Right renal cortex interstitium (tissue), 3 donors: Measurements from ENCODE around the gene PLEKHM1. TPM values are rescaled to one million over a fixed set of nuclear protein-coding genes. Genes with fewer than 3 reads are reported as not detected.
"Not testable (repeated sequence)": the region's sequence is repeated elsewhere in the genome, so short reads cannot be mapped to it uniquely, and the experiment has no call there.

Experiments used
- DNase-seq, 3 donors: peaks; one replicate each; pipeline ENCODE4 v3.0.0-alpha.2; 2013; ENCODE audit warnings: low read depth in 3 of 3, low spot score in 2 of 3
- polyA plus RNA-seq, 3 donors: library from polyadenylated mRNA; unstranded; fragments of 120-200 nt; gene quantifications; one replicate each; pipeline ENCODE4 v1.2.1, GENCODE V29; 2013; ENCODE audit not compliant: insufficient read length in 3 of 3

The PLEKHM1 gene
- polyA plus RNA-seq, 3 donors: 10.4 to 11.6 (median 11.5) TPM

DNA sequence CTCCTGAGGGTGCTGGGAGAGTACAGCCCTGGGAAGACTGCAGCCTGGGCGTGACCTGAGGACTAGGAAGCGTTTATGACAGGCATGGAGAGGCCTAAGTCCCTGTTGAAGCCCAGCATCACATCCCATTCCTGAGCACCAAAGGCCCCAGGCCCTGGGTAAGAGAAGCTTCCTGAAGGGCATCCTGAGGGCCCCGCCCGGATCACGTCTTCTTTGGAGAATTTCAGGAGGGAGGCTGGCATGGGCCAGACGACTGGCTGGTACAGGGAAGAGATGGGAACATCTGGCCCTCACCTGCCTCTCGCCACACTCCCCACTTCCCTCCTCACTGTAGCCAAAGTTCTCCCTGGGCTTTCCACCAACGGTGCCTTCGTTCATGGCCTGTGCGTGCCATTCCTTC is 46.2 kb downstream of the PLEKHM1 start:
- not testable (repeated sequence) for DNase-seq

- DNase-seq: not testable (repeated sequence)
Observed at GRCh38 chr17:45443371-45444260, 46.9 kb downstream of the PLEKHM1 start.

DNA sequence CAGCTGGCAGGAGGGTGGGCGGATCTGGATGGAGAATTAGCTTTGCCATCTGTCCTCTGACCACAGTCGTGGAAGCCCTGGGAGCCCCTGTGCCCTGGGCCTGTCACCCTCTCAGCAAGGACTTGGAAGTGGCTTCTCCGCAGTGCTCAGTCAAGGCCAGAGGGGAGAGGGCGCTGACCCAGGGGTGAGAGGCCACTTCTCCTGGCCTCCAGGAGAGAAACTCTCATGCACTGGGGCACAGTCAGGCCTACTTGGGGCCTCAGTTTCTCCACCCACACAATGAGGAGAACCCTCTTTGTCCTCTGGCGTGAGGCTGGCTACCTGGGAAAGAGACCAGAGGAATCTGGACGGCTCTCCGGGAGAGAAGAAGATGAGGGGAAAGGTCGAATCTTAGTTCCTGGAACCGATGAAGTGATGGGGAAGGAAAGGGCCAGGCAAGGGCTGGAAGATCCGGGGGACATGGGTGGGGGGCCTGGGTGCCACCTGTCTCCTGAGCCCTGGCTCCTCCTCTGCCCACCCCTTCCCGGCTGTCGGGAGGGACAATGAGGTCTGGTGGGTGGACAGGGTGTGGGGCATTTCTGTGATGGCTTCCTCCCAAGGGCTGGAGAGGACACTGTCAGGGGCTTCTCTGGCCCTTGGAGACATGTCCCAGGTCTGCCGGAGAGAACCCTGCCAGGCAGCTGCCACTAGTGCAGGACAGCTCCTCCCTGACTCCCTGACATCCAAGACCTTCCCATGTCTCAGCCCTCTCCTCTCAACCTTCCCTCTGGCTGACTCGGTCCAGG is 48.8 kb downstream of the PLEKHM1 start:
- no peak for DNase-seq

DNA sequence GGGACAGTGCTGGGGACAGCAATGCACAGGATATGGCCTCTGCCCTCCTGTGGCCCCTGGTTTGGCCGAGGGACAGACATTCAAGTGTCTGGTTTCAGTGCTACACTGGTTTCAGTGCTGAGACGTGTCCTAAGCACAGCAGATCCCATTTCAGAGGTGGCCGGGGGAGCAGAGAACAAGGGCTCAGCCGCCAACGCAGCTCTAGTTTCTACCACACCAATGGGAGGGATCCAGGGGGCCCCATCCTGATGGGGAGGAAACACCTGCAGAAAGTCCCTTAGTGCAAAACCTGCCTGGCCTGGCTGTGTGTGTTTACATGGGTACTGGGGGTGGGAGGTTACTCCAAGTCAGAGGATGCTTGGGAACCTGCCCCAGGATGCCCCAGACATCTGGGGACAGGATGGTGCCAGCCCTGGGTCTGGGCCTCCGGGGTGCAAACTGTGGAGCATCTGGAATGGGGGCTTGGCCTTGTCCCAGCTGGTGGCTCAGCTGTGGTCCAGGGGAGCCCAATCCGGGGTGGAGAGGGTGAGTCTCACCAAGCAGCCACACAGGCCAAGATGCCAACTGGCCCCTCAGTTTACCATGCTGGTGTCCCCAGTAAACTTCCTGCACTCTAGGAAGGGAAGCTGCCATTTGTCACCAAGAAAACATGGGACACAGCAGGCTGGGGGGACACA is 49.5 kb downstream of the PLEKHM1 start:
- DNase-seq: not testable (repeated sequence)

DNA sequence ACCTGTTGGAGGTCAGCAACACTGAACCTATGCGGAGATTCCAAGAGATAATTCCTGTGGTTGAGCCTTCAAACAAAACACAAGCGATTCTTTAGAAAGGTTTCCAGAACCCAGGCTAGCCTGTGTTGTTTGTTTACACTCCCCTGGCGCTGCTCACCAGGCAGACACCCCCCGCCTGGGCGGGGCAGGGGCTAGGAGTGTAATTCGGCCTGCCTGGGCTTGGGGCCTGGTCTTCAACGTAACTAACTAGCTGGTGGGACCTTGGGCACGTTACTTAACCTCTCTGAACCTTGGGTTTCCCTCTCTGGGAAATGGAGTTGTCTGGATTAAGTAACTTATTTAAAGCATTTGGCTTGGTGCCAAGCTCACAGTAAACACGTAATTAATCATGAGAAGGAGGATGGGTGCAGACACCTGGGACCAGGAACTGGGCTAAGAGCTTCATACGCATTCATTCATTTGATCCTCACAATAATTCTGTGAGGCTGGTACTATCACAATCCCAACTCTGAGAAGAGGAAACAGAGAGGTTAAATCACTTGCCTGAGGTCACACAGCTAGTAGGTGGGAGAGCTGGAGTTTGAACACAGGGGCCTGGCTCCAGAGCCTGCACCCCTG is 50.3 kb downstream of the PLEKHM1 start:
- DNase-seq: no peak

- DNase-seq: no peak
Observed at GRCh38 chr17:45438931-45439610, 51.5 kb downstream of the PLEKHM1 start.

DNA sequence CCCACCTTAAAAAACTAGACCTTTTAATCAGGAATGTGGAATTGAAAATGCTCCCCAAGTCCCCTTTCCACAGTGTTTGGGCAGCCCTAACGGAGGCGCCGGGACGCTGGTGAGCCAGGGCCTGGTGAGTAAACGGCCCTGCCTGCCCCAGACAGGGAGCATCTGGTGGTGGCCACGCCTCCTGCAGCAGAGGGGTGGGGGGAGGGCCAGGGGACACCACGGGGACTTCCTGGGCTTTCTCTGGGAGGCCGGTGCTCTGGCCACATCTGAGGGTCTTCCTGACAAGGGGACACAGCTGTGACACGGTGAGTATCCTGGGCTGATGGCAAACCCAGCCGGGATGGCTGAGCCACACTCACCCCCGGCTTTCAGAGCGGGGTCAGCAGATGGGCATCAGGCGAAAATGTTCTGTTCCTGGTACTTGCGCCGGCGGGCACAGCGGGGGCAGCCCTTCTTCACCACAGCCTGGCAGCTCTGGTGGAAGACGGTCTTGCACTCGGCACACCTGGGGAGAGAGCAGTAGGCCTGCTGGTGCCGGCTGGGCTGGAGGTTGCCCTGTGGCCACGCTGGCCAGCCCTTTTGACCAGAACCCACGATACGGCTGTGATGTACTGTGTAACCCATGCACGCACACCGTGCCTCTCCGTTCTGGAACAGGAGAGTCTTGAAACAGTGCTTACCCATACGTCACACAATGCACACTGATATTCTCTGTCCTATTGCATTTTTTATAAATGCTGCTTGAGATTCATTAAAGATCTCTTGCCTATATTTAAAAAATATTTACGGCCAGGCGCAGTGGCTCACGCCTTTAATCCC is 52.8 kb downstream of the PLEKHM1 start:
- DNase-seq: no peak

GRCh38 chr17:45436625-45437464 is 53.7 kb downstream of the PLEKHM1 start:
- DNase-seq: no peak

GRCh38 chr17:45436161-45436560 is 54.4 kb downstream of the PLEKHM1 start:
- no peak for DNase-seq

- DNase-seq: no peak
Observed at GRCh38 chr17:45435481-45435880, 55.0 kb downstream of the PLEKHM1 start.

DNA sequence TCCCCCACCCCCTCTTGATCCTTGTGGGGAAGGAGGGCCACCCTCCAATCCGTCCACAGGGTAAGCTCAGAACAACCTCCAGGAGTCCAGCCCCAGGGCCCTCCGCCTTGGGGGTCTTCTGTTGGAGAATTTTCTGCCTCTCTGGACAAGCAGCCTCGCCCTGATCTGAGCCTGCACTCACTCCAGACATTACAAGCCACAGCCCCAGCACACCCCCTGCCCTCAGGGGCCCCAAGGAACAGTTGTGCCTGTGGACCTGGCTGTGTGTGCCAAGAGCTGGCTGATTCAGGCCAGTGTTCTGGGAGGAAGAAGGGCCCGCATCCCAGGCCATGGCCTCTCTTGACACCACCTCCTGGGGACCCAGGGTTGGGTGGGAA is 57.4 kb downstream of the PLEKHM1 start:
- no peak for DNase-seq

- no peak for DNase-seq
Observed at GRCh38 chr17:45432405-45433158, 57.9 kb downstream of the PLEKHM1 start, which contains the start of gene ARHGAP27. Gene ARHGAP27, minus strand, starts transcription at chr17:45432870. Its CDS starts 2,591 bp downstream, at chr17:45430279.

GRCh38 chr17:45431531-45432404 is 58.8 kb downstream of the PLEKHM1 start:
- DNase-seq: no peak

GRCh38 chr17:45430738-45431530 is 59.6 kb downstream of the PLEKHM1 start:
- DNase-seq: no peak

DNA sequence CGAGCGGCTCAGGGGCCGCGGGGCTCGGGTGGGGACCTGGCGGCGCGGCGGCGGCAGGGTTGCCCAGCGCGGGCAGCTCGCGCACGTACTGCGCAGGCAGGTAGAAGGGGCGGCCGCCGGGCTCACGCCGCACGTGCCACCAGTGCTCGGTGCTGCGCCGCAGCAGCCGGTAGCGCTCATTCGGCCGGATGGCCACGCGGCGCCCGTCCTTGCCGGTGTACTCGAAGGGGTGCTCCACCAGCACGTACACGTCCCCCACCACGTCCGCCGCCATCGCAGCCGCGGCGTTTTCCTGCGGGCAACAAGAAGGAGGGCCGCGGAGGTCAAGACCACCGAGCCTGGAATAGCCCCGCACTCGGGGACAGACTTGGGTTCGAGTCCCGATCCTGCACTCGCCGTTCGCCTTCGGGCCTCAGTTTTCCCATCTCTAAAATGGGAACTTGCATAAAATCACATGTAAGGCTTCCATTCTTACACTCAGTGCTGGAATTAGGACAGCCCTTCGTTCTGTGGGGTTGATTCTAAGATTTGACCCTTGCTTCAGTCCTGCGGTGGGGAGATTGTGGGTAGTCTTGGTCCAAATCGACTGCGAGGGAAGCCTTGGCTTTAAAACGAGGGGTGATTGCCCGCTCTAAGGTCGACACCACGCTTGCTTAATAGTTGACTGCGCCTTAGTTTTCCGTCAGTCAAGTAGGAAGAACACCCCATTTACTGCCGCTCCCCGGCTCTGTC is 60.3 kb downstream of the PLEKHM1 start:
- DNase-seq: no peak
